IPS-18a (cell line): ENCODE data around the gene ANKRD60.

Experiments used
- H3K27ac ChIP-seq: one replicate; pipeline ENCODE4 v1.5.1; 2013; ENCODE audit warnings: low read length
- H3K27me3 ChIP-seq: one replicate; pipeline ENCODE4 v1.6.1; 2013; ENCODE audit warnings: mild to moderate bottlenecking, low read length; ENCODE audit not compliant: control insufficient read depth, insufficient read depth
- H3K36me3 ChIP-seq: one replicate; pipeline ENCODE4 v1.6.1; 2013; ENCODE audit warnings: low read depth, low read length; ENCODE audit not compliant: control insufficient read depth
- H3K4me1 ChIP-seq: one replicate; pipeline ENCODE4 v1.6.1; 2013; ENCODE audit warnings: low read depth, low read length; ENCODE audit not compliant: control insufficient read depth
- H3K4me3 ChIP-seq: one replicate; pipeline ENCODE4 v1.5.1; 2013; ENCODE audit warnings: low read length
- H3K9ac ChIP-seq: one replicate; pipeline ENCODE4 v1.6.1; 2013; ENCODE audit warnings: mild to moderate bottlenecking, low read length, moderate library complexity
- H3K9me3 ChIP-seq: one replicate; pipeline ENCODE4 v1.6.1; 2013; ENCODE audit warnings: low read depth, low read length; ENCODE audit not compliant: control insufficient read depth

ANKRD60 gene

GRCh38 chr20:58242824-58243223 lies 14.4 kb upstream of the ANKRD60 start:
- no peak overlapping the region for H3K9ac ChIP-seq
- H3K9me3 ChIP-seq, result no peaks in the 10 kb centered on the region
- H3K27ac ChIP-seq, result no peak overlapping the region
- H3K4me3 ChIP-seq, result no peak overlapping the region
- H3K27me3 ChIP-seq, result no peaks in the 10 kb centered on the region
- H3K4me1 ChIP-seq, result no peaks in the 10 kb centered on the region
- peaks cover 24% of the 10 kb centered on the region for H3K36me3 ChIP-seq

- peaks cover 20% of the 10 kb centered on the region for H3K36me3 ChIP-seq
- H3K27me3 ChIP-seq, result peaks cover under 1% of the 10 kb centered on the region
These were observed 13.5 kb upstream of the ANKRD60 start for GRCh38 chr20:58241766-58242465.

GRCh38 chr20:58240471-58240870 lies 12.0 kb upstream of the ANKRD60 start:
- no peak overlapping the region for H3K4me3 ChIP-seq
- H3K36me3 ChIP-seq, result peaks cover 15% of the 10 kb centered on the region
- H3K4me1 ChIP-seq, result peaks cover 4% of the 10 kb centered on the region
- H3K27me3 ChIP-seq, result peaks cover 15% of the 10 kb centered on the region
- no peak overlapping the region for H3K9ac ChIP-seq
- no peaks in the 10 kb centered on the region for H3K9me3 ChIP-seq
- H3K27ac ChIP-seq, result no peak overlapping the region

More at GRCh38 chr20:58241766-58242465, 13.5 kb upstream of the ANKRD60 start:
- Histone ChIP-seq H3K9me3 (no peaks in the 10 kb centered on the region), H3K9ac (no peak overlapping the region), H3K27ac (no peak overlapping the region), H3K4me3 (no peak overlapping the region), H3K4me1 (no peaks in the 10 kb centered on the region)

GRCh38 chr20:58239216-58239615 lies 10.8 kb upstream of the ANKRD60 start:
- peaks cover 15% of the 10 kb centered on the region for H3K27me3 ChIP-seq
- no peak overlapping the region for H3K27ac ChIP-seq
- no peaks in the 10 kb centered on the region for H3K9me3 ChIP-seq
- peaks cover 11% of the 10 kb centered on the region for H3K36me3 ChIP-seq
- no peak overlapping the region for H3K9ac ChIP-seq
- no peak overlapping the region for H3K4me3 ChIP-seq
- H3K4me1 ChIP-seq, result peaks cover 4% of the 10 kb centered on the region

GRCh38 chr20:58238490-58238889 lies 10.0 kb upstream of the ANKRD60 start:
- no peak overlapping the region for H3K4me3 ChIP-seq
- H3K36me3 ChIP-seq, result peaks cover 9% of the 10 kb centered on the region
- no peak overlapping the region for H3K27ac ChIP-seq
- H3K9me3 ChIP-seq, result no peaks in the 10 kb centered on the region
- H3K4me1 ChIP-seq, result peaks cover 4% of the 10 kb centered on the region
- peaks cover 15% of the 10 kb centered on the region for H3K27me3 ChIP-seq
- H3K9ac ChIP-seq, result no peak overlapping the region

GRCh38 chr20:58237318-58238132 lies 9.1 kb upstream of the ANKRD60 start:
- H3K4me3 ChIP-seq, result no peak overlapping the region
- peaks cover 1% of the 10 kb centered on the region for H3K36me3 ChIP-seq
- peak overlapping the region; percentile 69 for H3K9ac ChIP-seq
- H3K4me1 ChIP-seq, result peaks cover 4% of the 10 kb centered on the region
- no peaks in the 10 kb centered on the region for H3K9me3 ChIP-seq
- peaks cover 15% of the 10 kb centered on the region for H3K27me3 ChIP-seq
- no peak overlapping the region for H3K27ac ChIP-seq

GRCh38 chr20:58236612-58237317 lies 8.3 kb upstream of the ANKRD60 start:
- Histone ChIP-seq H3K27ac (no peak overlapping the region), H3K4me3 (peak overlapping the region; percentile 66), H3K9ac (peak overlapping the region; percentile 69), H3K9me3 (no peaks in the 10 kb centered on the region), H3K4me1 (peaks cover 4% of the 10 kb centered on the region), H3K36me3 (no peaks in the 10 kb centered on the region), H3K27me3 (peaks cover 15% of the 10 kb centered on the region)

GRCh38 chr20:58235010-58235409 lies 6.6 kb upstream of the ANKRD60 start:
- H3K27me3 ChIP-seq, result peaks cover 19% of the 10 kb centered on the region
- H3K9ac ChIP-seq, result no peak overlapping the region
- no peaks in the 10 kb centered on the region for H3K9me3 ChIP-seq
- no peak overlapping the region for H3K4me3 ChIP-seq
- peaks cover 4% of the 10 kb centered on the region for H3K4me1 ChIP-seq
- no peaks in the 10 kb centered on the region for H3K36me3 ChIP-seq
- no peak overlapping the region for H3K27ac ChIP-seq

GRCh38 chr20:58233881-58234528 lies 5.6 kb upstream of the ANKRD60 start:
- H3K36me3 ChIP-seq, result no peaks in the 10 kb centered on the region
- H3K9ac ChIP-seq, result no peak overlapping the region
- H3K9me3 ChIP-seq, result no peaks in the 10 kb centered on the region
- H3K27ac ChIP-seq, result no peak overlapping the region
- H3K4me1 ChIP-seq, result peaks cover 4% of the 10 kb centered on the region
- H3K27me3 ChIP-seq, result peaks cover 29% of the 10 kb centered on the region
- H3K4me3 ChIP-seq, result no peak overlapping the region

- H3K27ac ChIP-seq, result no peak overlapping the region
- peaks cover 4% of the 10 kb centered on the region for H3K4me1 ChIP-seq
- H3K9me3 ChIP-seq, result no peaks in the 10 kb centered on the region
- no peaks in the 10 kb centered on the region for H3K36me3 ChIP-seq
- no peak overlapping the region for H3K4me3 ChIP-seq
- H3K27me3 ChIP-seq, result peaks cover 31% of the 10 kb centered on the region
- H3K9ac ChIP-seq, result no peak overlapping the region
These were observed 4.9 kb upstream of the ANKRD60 start for GRCh38 chr20:58233393-58233792.

- no peaks in the 10 kb centered on the region for H3K36me3 ChIP-seq
- no peak overlapping the region for H3K27ac ChIP-seq
- peaks cover 4% of the 10 kb centered on the region for H3K4me1 ChIP-seq
- no peaks in the 10 kb centered on the region for H3K9me3 ChIP-seq
- no peak overlapping the region for H3K9ac ChIP-seq
- H3K4me3 ChIP-seq, result no peak overlapping the region
- peaks cover 45% of the 10 kb centered on the region for H3K27me3 ChIP-seq
These were observed 3.2 kb upstream of the ANKRD60 start for GRCh38 chr20:58231683-58232082.
